Hepatocyte (in vitro differentiated cells): Measurements from ENCODE around the gene AGBL3. TPM values are rescaled to one million over a fixed set of nuclear protein-coding genes. Genes with fewer than 3 reads are reported as not detected.
"Not testable (repeated sequence)": the region's sequence is repeated elsewhere in the genome, so short reads cannot be mapped to it uniquely, and the experiment has no call there.

ENCODE experiments used
- DNase-seq: peaks from one replicate; pipeline ENCODE4 v3.0.0-alpha.2; 2016; ENCODE audit warnings: low spot score
- H2AFZ ChIP-seq: fragments of 200-600 bp; sonication (generic); 2 replicates; pipeline ENCODE4 v1.6.0; 2016; ENCODE audit warnings: antibody characterized with exemption, mild to moderate bottlenecking
- H3K27ac ChIP-seq: fragments of 200-600 bp; sonication (generic); 2 replicates; pipeline ENCODE4 v1.5.1; 2016; ENCODE audit warnings: mild to moderate bottlenecking
- H3K27me3 ChIP-seq: fragments of 200-600 bp; sonication (generic); 2 replicates; pipeline ENCODE4 v1.6.1; 2016
- H3K36me3 ChIP-seq: fragments of 200-600 bp; sonication (generic); replicated peaks from 2 replicates; pipeline ENCODE4 v1.5.1; 2016; ENCODE audit warnings: low read depth; ENCODE audit not compliant: insufficient read depth
- H3K4me1 ChIP-seq: fragments of 200-600 bp; sonication (generic); 2 replicates; pipeline ENCODE4 v1.5.1; 2016; ENCODE audit warnings: mild to moderate bottlenecking, moderate library complexity; ENCODE audit not compliant: insufficient read depth
- H3K4me2 ChIP-seq: fragments of 200-600 bp; sonication (generic); 2 replicates; pipeline ENCODE4 v1.6.0; 2016
- H3K4me3 ChIP-seq: fragments of 200-600 bp; sonication (generic); 2 replicates; pipeline ENCODE4 v1.5.1; 2016; ENCODE audit warnings: mild to moderate bottlenecking
- H3K79me2 ChIP-seq: fragments of 200-600 bp; sonication (generic); 2 replicates; pipeline ENCODE4 v1.6.0; 2017; ENCODE audit warnings: mild to moderate bottlenecking
- H3K9me2 ChIP-seq: fragments of 200-600 bp; sonication (generic); replicated peaks from 2 replicates; pipeline ENCODE4 v1.6.0; 2017; ENCODE audit warnings: mild to moderate bottlenecking; ENCODE audit not compliant: insufficient read depth
- H3K9me3 ChIP-seq: fragments of 200-600 bp; sonication (generic); 2 replicates; pipeline ENCODE4 v1.5.1; 2016; ENCODE audit warnings: low read depth, mild to moderate bottlenecking
- H4K20me1 ChIP-seq: fragments of 200-600 bp; sonication (generic); 2 replicates; pipeline ENCODE4 v1.6.0; 2016; ENCODE audit warnings: mild to moderate bottlenecking; ENCODE audit not compliant: insufficient read depth, poor library complexity, severe bottlenecking
- EZH2 ChIP-seq: fragments of 200-600 bp; sonication (generic); IDR thresholded peaks from 2 replicates; pipeline ENCODE4 v1.6.1; 2016; ENCODE audit warnings: antibody characterized with exemption, mild to moderate bottlenecking, borderline replicate concordance
- EZH2phosphoT487 ChIP-seq: fragments of 200-600 bp; sonication (generic); IDR thresholded peaks from one replicate; pipeline ENCODE4 v1.6.1; 2018; ENCODE audit warnings: antibody characterized with exemption, mild to moderate bottlenecking, low read depth, moderate library complexity; ENCODE audit not compliant: unreplicated experiment, severe bottlenecking
- WGBS: methylation state at CpG from one replicate; pipeline ENCODE4 v1.1.6; 2016; ENCODE audit warnings: low lambda C conversion rate; ENCODE audit errors: missing lambda C conversion rate; 5-methylcytosine and 5-hydroxymethylcytosine counted together
- polyA plus RNA-seq: library from polyadenylated mRNA; unstranded; fragments of >200 nt; fragmentation: Nextera tagmentation; extraction: Ambion mirVana; gene quantifications from 2 replicates; pipeline ENCODE4 v1.2.1, GENCODE V29; 2016
- total RNA-seq: library from RNA; depleted of rRNA; stranded (reverse); fragments of >200 nt; gene quantifications from 2 replicates; pipeline ENCODE4 v1.2.3, GENCODE V29; 2014
- TF ChIP-seq, protein P1 (sequence below): fragments of 200-600 bp; sonication (generic); IDR thresholded peaks from 2 replicates; pipeline ENCODE4 v1.5.1; 2016; ENCODE audit warnings: antibody characterized with exemption, mild to moderate bottlenecking; ENCODE audit not compliant: poor library complexity

AGBL3 gene
- total and polyA plus RNA-seq, 2 experiments from 2014 or later: 2.3 to 6.4 TPM

- not testable (repeated sequence) for H3K36me3 ChIP-seq, H2AFZ ChIP-seq, H3K9me2 ChIP-seq, H3K9me3 ChIP-seq, H3K27ac ChIP-seq, DNase-seq, H3K27me3 ChIP-seq, H3K4me3 ChIP-seq, H4K20me1 ChIP-seq, H3K4me2 ChIP-seq
- Histone ChIP-seq H3K79me2 (peaks cover 11% of the 10 kb centered on the region), H3K4me1 (peaks cover 18% of the 10 kb centered on the region)
- WGBS: 88% methylated on average over 4 of the region's 4 CpGs
Observed at GRCh38 chr7:135173916-135174315, 187.6 kb downstream of the AGBL3 start.

GRCh38 chr7:135174941-135175340 is 188.6 kb downstream of the AGBL3 start:
- TF ChIP-seq, protein P1, sequence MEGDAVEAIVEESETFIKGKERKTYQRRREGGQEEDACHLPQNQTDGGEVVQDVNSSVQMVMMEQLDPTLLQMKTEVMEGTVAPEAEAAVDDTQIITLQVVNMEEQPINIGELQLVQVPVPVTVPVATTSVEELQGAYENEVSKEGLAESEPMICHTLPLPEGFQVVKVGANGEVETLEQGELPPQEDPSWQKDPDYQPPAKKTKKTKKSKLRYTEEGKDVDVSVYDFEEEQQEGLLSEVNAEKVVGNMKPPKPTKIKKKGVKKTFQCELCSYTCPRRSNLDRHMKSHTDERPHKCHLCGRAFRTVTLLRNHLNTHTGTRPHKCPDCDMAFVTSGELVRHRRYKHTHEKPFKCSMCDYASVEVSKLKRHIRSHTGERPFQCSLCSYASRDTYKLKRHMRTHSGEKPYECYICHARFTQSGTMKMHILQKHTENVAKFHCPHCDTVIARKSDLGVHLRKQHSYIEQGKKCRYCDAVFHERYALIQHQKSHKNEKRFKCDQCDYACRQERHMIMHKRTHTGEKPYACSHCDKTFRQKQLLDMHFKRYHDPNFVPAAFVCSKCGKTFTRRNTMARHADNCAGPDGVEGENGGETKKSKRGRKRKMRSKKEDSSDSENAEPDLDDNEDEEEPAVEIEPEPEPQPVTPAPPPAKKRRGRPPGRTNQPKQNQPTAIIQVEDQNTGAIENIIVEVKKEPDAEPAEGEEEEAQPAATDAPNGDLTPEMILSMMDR: no peak
- TF ChIP-seq EZH2phosphoT487 (no peak), EZH2 (no peak)
- no peak for DNase-seq
- WGBS: 95% methylated on average over 7 of the region's 7 CpGs
- Histone ChIP-seq H3K79me2 (peaks cover 1% of the 10 kb centered on the region), H3K4me1 (peaks cover 8% of the 10 kb centered on the region), H2AFZ (no peak overlapping the region), H3K9me3 (no peaks in the 10 kb centered on the region), H3K36me3 (no peaks in the 10 kb centered on the region), H4K20me1 (no peaks in the 10 kb centered on the region), H3K9me2 (no peaks in the 10 kb centered on the region), H3K27ac (no peak overlapping the region), H3K4me3 (no peak overlapping the region), H3K27me3 (no peaks in the 10 kb centered on the region), H3K4me2 (no peak overlapping the region)

DNA sequence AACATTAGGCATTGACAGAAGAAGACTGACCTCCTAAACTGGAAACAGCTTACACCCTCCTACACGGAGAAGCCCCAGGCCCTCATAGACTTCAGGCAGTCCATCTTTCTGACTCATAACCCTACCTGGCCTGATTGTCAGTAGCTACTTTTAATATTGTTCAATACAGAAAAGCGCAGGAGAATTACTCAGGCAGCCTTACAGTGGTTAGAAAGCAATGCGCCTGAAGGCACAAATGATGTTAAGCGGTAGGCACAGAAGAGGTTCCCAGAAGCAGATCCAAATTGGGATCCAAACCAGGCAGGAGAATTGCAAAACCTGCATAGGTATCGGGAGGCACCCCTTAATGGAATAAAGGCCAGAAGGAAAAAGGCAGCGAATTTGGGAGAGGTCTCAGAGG is 189.6 kb downstream of the AGBL3 start:
- Histone ChIP-seq H3K79me2 (no peaks in the 10 kb centered on the region), H3K9me2 (no peaks in the 10 kb centered on the region), H3K9me3 (peaks cover 6% of the 10 kb centered on the region), H2AFZ (no peak overlapping the region), H3K36me3 (no peaks in the 10 kb centered on the region), H3K4me1 (peaks cover 6% of the 10 kb centered on the region), H3K27ac (no peak overlapping the region), H4K20me1 (no peaks in the 10 kb centered on the region), H3K27me3 (no peaks in the 10 kb centered on the region), H3K4me2 (no peak overlapping the region), H3K4me3 (no peak overlapping the region)
- no peak for DNase-seq
- TF ChIP-seq EZH2: no peak
- TF ChIP-seq, protein P1: no peak
- TF ChIP-seq EZH2phosphoT487: no peak
- 84% methylated on average over 6 of the region's 6 CpGs for WGBS

DNA sequence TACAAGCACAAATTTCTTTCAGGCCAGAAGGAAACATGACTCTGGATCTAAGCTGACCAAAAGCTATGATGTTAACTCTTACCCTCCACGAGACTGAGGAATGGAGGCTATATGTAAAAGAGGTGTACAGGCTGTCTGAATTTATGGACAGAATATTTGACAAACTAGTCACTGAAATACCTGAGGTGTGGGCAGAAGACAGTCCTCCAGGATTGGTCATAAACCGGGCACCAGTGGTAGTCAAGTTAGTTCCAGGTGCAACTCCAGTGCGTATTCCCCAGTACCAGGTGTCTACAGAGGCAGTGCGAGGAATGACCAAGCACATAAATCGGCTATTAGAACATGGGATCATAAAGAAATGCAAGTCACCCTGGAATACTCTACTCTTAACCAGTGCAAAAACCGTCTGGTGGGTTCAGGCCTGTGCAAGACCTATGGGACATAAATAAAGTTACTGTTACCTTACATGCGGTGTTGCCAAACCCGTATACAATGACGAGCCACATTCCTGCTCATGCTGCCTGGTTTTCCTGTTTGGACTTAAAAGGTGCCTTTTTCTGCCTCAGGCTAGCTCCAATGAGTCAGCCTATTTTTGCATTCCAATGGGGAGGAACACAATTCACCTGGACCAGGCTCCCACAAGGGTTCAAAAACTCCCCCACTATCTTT is 190.9 kb downstream of the AGBL3 start:
- H3K4me3 ChIP-seq: no peak overlapping the region
- H3K27ac ChIP-seq: no peak overlapping the region
- no peak overlapping the region for H3K4me2 ChIP-seq
- H3K36me3 ChIP-seq: no peaks in the 10 kb centered on the region
- H3K79me2 ChIP-seq: no peaks in the 10 kb centered on the region
- no peaks in the 10 kb centered on the region for H3K9me2 ChIP-seq
- no peak for DNase-seq
- no peaks in the 10 kb centered on the region for H3K27me3 ChIP-seq
- 82% methylated on average over 9 of the region's 9 CpGs for WGBS
- H4K20me1 ChIP-seq: no peaks in the 10 kb centered on the region
- H2AFZ ChIP-seq: no peak overlapping the region
- peaks cover 16% of the 10 kb centered on the region for H3K9me3 ChIP-seq
- TF ChIP-seq, protein P1: no peak
- TF ChIP-seq EZH2 (no peak), EZH2phosphoT487 (no peak)
- H3K4me1 ChIP-seq: no peaks in the 10 kb centered on the region
